HEK293 (cell line): ENCODE measurements around the gene PCCA.

ENCODE experiments used
- AEBP2 ChIP-seq: fragments of 450-650 bp; formaldehyde crosslinking; IDR thresholded peaks from 2 replicates; pipeline ENCODE4 v1.5.1; 2016; ENCODE audit warnings: missing biosample characterization, missing genetic modification characterization, borderline replicate concordance
- PRDM1 ChIP-seq: fragments of 450-650 bp; formaldehyde crosslinking; IDR thresholded peaks from 2 replicates; pipeline ENCODE4; 2016; ENCODE audit warnings: missing biosample characterization, missing genetic modification characterization
- REST ChIP-seq: fragments of 450-650 bp; formaldehyde crosslinking; IDR thresholded peaks from 2 replicates; pipeline ENCODE4 v1.5.1; 2016; ENCODE audit warnings: missing biosample characterization, missing genetic modification characterization
- ZNF114 ChIP-seq: fragments of 450-650 bp; formaldehyde crosslinking; IDR thresholded peaks from 2 replicates; pipeline ENCODE4 v1.5.0; 2017; ENCODE audit warnings: missing biosample characterization, missing genetic modification characterization
- ZNF239 ChIP-seq: fragments of 450-650 bp; formaldehyde crosslinking; IDR thresholded peaks from 2 replicates; pipeline ENCODE4 v1.5.1; 2016; ENCODE audit warnings: missing biosample characterization, missing genetic modification characterization
- ZNF274 ChIP-seq, 2 experiments: fragments of 200-500 bp in 1 of 2; fragments of 450-650 bp in 1 of 2; sonication (Bioruptor generic) in 1 of 2; formaldehyde crosslinking in 1 of 2; IDR thresholded peaks; 2 replicates each; pipeline versions ENCODE4 v1.5.1 to v1.6.1; 2014 to 2016; ENCODE audit warnings: borderline replicate concordance in 1 of 2, inconsistent platforms in 1 of 2, low read length in 1 of 2, missing biosample characterization in 1 of 2, missing genetic modification characterization in 1 of 2
- ZNF529 ChIP-seq: fragments of 450-650 bp; formaldehyde crosslinking; IDR thresholded peaks from 2 replicates; pipeline ENCODE4 v1.5.1; 2017; ENCODE audit warnings: missing genetic modification characterization, missing biosample characterization; ENCODE audit not compliant: insufficient replicate concordance
- ZNF830 ChIP-seq: fragments of 450-650 bp; IDR thresholded peaks from 2 replicates; pipeline ENCODE4 v1.5.0; 2018; ENCODE audit warnings: missing biosample characterization, missing genetic modification characterization, low read depth, mild to moderate bottlenecking, moderate library complexity
- TF ChIP-seq, protein P1 (sequence below): fragments of 450-650 bp; formaldehyde crosslinking; IDR thresholded peaks from 2 replicates; pipeline ENCODE4 v1.5.1; 2016; ENCODE audit warnings: missing biosample characterization, missing genetic modification characterization
- TF ChIP-seq, protein P2 (sequence below): fragments of 450-650 bp; formaldehyde crosslinking; IDR thresholded peaks from 2 replicates; pipeline ENCODE4 v1.5.1; 2016; ENCODE audit warnings: missing biosample characterization, missing genetic modification characterization
- TF ChIP-seq, protein P3 (sequence below): IDR thresholded peaks from 2 replicates; pipeline ENCODE4 v1.6.1; 2011; ENCODE audit warnings: mild to moderate bottlenecking, low read depth, low read length, borderline replicate concordance

DNA sequence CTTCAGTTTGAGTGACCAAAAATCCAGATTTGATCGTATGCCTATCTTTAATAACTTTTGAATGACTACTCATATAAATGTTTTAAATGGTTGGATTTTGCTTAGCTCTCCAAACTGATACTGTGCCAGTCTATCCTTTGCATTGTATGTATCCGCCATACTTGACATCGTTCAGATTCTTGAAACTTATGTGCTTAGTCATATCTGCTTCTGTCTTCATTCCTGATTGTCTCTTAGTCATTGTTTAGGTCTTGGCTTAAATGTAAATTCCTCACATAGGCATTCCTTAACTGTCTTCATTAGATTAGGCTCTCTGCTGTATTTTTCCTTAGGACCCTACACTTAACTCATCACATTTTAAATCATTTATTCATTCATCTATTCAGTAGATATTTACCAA, 126.0 kb downstream of the PCCA start:
- TF ChIP-seq, protein P1, sequence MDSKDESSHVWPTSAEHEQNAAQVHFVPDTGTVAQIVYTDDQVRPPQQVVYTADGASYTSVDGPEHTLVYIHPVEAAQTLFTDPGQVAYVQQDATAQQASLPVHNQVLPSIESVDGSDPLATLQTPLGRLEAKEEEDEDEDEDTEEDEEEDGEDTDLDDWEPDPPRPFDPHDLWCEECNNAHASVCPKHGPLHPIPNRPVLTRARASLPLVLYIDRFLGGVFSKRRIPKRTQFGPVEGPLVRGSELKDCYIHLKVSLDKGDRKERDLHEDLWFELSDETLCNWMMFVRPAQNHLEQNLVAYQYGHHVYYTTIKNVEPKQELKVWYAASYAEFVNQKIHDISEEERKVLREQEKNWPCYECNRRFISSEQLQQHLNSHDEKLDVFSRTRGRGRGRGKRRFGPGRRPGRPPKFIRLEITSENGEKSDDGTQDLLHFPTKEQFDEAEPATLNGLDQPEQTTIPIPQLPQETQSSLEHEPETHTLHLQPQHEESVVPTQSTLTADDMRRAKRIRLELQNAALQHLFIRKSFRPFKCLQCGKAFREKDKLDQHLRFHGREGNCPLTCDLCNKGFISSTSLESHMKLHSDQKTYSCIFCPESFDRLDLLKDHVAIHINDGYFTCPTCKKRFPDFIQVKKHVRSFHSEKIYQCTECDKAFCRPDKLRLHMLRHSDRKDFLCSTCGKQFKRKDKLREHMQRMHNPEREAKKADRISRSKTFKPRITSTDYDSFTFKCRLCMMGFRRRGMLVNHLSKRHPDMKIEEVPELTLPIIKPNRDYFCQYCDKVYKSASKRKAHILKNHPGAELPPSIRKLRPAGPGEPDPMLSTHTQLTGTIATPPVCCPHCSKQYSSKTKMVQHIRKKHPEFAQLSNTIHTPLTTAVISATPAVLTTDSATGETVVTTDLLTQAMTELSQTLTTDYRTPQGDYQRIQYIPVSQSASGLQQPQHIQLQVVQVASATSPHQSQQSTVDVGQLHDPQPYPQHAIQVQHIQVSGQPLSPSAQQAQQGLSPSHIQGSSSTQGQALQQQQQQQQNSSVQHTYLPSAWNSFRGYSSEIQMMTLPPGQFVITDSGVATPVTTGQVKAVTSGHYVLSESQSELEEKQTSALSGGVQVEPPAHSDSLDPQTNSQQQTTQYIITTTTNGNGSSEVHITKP (tag by site-specific recombination), result no peak
- TF ChIP-seq ZNF830 (tag by site-specific recombination) (no peak), REST (no peak), ZNF239 (tag by site-specific recombination) (no peak), PRDM1 (no peak), AEBP2 (tag by site-specific recombination) (no peak), ZNF114 (tag by site-specific recombination) (no peak), ZNF529 (no peak), ZNF274 (IDR thresholded peaks at IDR 0.05; ENCODE audit: low read length) (no peak), ZNF274 (tag by site-specific recombination; IDR thresholded peaks at IDR 0.05; ENCODE audit: borderline replicate concordance) (no peak)
- TF ChIP-seq, protein P2, sequence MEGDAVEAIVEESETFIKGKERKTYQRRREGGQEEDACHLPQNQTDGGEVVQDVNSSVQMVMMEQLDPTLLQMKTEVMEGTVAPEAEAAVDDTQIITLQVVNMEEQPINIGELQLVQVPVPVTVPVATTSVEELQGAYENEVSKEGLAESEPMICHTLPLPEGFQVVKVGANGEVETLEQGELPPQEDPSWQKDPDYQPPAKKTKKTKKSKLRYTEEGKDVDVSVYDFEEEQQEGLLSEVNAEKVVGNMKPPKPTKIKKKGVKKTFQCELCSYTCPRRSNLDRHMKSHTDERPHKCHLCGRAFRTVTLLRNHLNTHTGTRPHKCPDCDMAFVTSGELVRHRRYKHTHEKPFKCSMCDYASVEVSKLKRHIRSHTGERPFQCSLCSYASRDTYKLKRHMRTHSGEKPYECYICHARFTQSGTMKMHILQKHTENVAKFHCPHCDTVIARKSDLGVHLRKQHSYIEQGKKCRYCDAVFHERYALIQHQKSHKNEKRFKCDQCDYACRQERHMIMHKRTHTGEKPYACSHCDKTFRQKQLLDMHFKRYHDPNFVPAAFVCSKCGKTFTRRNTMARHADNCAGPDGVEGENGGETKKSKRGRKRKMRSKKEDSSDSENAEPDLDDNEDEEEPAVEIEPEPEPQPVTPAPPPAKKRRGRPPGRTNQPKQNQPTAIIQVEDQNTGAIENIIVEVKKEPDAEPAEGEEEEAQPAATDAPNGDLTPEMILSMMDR, result no peak
- TF ChIP-seq, protein P3, sequence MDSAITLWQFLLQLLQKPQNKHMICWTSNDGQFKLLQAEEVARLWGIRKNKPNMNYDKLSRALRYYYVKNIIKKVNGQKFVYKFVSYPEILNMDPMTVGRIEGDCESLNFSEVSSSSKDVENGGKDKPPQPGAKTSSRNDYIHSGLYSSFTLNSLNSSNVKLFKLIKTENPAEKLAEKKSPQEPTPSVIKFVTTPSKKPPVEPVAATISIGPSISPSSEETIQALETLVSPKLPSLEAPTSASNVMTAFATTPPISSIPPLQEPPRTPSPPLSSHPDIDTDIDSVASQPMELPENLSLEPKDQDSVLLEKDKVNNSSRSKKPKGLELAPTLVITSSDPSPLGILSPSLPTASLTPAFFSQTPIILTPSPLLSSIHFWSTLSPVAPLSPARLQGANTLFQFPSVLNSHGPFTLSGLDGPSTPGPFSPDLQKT, result no peak
